Heart left ventricle (tissue), 16 donors: ENCODE measurements around the gene AMBP. TPM values are rescaled to one million over a fixed set of nuclear protein-coding genes. Genes with fewer than 3 reads are reported as not detected.

Source experiments
- ATAC-seq, 4 donors: fragments of 200-7000 bp; cut with Tn5 transposase; one replicate each; pipeline ENCODE4 v1.9.1; 2020 to 2022; ENCODE audit warnings: moderate library complexity in 4 of 4, mild to moderate bottlenecking in 3 of 4, moderate number of reproducible peaks in 1 of 4
- DNase-seq, 5 donors: peaks; one replicate each; pipeline ENCODE4 v3.0.0-alpha.2; 2020
- H3K27ac ChIP-seq, 12 donors: fragments of 200-600 bp; sonication (generic) in 4 of 12; one replicate each; pipeline versions ENCODE4 v1.5.0 to v1.8.0; 2016 to 2022; ENCODE audit warnings: mild to moderate bottlenecking in 2 of 12
- H3K27me3 ChIP-seq, 9 donors: fragments of 200-600 bp; sonication (generic) in 2 of 9; one replicate each; pipeline versions ENCODE4 v1.5.1 to v1.8.0; 2016 to 2022; ENCODE audit warnings: mild to moderate bottlenecking in 3 of 9
- H3K36me3 ChIP-seq, 9 donors: fragments of 200-600 bp; sonication (generic) in 2 of 9; one replicate each; pipeline versions ENCODE4 v1.5.0 to v1.8.0; 2018 to 2022; ENCODE audit warnings: mild to moderate bottlenecking in 2 of 9
- H3K4me1 ChIP-seq, 12 donors: fragments of 200-600 bp; sonication (generic) in 4 of 12; one replicate each; pipeline versions ENCODE4 v1.5.0 to v1.8.0; 2016 to 2022; ENCODE audit warnings: mild to moderate bottlenecking in 3 of 12
- H3K4me3 ChIP-seq, 12 donors: fragments of 200-600 bp; sonication (generic) in 4 of 12; one replicate each; pipeline versions ENCODE4 v1.5.0 to v1.8.0; 2017 to 2022; ENCODE audit warnings: mild to moderate bottlenecking in 9 of 12, moderate library complexity in 4 of 12
- H3K9me3 ChIP-seq, 12 donors: fragments of 200-600 bp; sonication (generic) in 4 of 12; one replicate each; pipeline versions ENCODE4 v1.5.0 to v1.8.0; 2016 to 2022; ENCODE audit warnings: mild to moderate bottlenecking in 1 of 12
- POLR2A ChIP-seq, 2 donors: fragments of 450-650 bp; IDR thresholded peaks; one replicate each; pipeline ENCODE4 v1.6.1; 2017; ENCODE audit warnings: antibody characterized with exemption in 2 of 2, mild to moderate bottlenecking in 2 of 2, moderate library complexity in 2 of 2
- WGBS, 4 donors: extraction: QIAGEN DNeasy Blood & Tissue Kit in 2 of 4; methylation state at CpG; one replicate each; pipeline versions ENCODE4 v1.1.5 to v1.1.7; 2013 to 2018; 5-methylcytosine and 5-hydroxymethylcytosine counted together
- intact Hi-C, 10 donors: fragments of 100-400 bp; cut with DNase I; formaldehyde crosslinking; loops; one replicate each; pipeline versions ENCODE4 v1.11.1 to v1.14.2; 2022
- polyA plus RNA-seq, 2 donors: library from polyadenylated mRNA; stranded (reverse); fragments of 200-250 nt; gene quantifications; one replicate each; pipeline ENCODE4 v1.2.3, GENCODE V29; 2013
- total RNA-seq, 9 donors: library from RNA; depleted of rRNA in 2 of 9; stranded (reverse); fragments of >200 nt in 2 of 9; fragmentation: NEBNext Ultra II Directional in 3 of 9; extraction: Animal tissue kit (Norgen Biotek cat#: 25700) in 3 of 9; gene quantifications; one replicate each; pipeline versions ENCODE4 v1.1.0 to v1.2.4, GENCODE V29; 2016 to 2023
- TF ChIP-seq, protein P1 (sequence below), 12 donors: fragments of 200-600 bp; sonication (generic) in 4 of 12; IDR thresholded peaks; one replicate each; pipeline versions ENCODE4 v1.5.0 to v1.8.0; 2018 to 2022; ENCODE audit warnings: antibody characterized with exemption in 12 of 12, mild to moderate bottlenecking in 5 of 12
- donor health status: ischemic (EF 13 %, LVEDD 7.1; RV severe dilation, severe dysfunction).
- donor health status: healthy with polysubstance abuse.
- donor health status: DM: no; HTN: yes; CAD: no.
- donor health status: DM: no; HTN: no; CAD: no.
- donor health status: ischemic (EF 25% LVEDD 6.9; RV normal size, moderate dysfunction).
- donor health status: ischemic (EF 25% LVEDD 5.7; RV mildly dilated, moderate dysfunction).
- donor health status: healthy.
- donor health status: DM: yes; HTN: yes; CAD: no.
- donor health status: ischemic (EF 35%, LVEDD 5.7; RV mildly dilated, moderate dysfunction).
- donor health status: nonischemic (EF 11% LVEDD 7.7; RV severe dilation, severe dysfunction).
- donor health status: DM: yes; HTN: yes; CAD: no.
- donor health status: PGD.
- donor health status: ischemic (EF 29% LVEDD 5.4; RV normal size, mild dysfunction).
- donor health status: nonischemic (EF 23%, LVEDD 6.1; RV moderate dilation, normal function).

The AMBP gene
- total and polyA plus RNA-seq, 11 donors: 0.08 to 0.32 (median 0.20) TPM; not detected in 8

DNA sequence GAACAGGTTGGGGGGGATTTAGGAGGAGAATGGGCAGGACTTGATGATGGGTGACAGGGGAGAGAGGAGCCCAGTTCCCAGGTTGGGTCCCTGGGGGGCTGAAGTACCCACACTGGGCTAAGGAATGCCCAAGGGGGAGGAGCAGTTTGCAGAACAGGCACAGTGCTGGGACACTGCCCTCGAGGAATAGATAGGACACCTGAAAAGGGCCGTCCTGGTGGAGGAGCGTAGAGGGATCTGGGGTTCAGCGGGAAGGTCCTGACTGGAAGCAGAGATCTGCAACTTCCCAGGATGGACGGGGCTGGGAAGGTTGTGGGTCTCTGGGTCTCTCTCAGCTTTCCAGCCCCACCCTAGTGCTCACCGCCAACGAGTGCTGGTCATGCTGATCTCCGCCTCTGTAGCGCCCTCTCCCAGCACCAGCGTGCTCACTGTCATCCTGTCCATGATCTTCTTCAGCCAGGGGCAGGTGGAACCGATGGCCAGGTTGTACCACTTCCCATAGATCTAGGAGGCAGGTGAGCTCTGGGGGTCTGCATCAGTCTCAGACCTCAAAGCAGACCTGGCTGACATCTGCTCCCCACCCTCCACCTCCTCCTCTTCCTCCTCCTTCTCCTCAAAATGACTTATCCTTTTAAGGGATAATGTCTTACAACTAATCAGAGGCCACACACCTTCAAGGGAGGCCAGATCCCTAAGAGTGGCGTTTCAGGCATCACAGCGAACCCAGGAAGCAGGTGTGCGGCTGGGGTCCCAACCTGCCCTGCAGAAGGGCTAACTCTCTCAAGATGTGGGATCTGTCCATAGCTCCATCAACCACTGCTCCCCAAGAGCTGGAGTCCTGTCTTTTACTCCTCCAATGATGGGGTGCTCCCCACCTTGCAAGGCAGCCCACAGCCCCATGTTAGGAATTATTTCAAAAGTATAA, 1.6 kb downstream of the AMBP start:
- intact Hi-C loops: loop anchor here in 1 of 10 donors (10.0 kb wide), 1 partner anchor 58 kb away; no protein-coding TSS in a partner anchor
- H3K27me3 ChIP-seq: peaks cover 0 to 30% (median 0%) of the 10 kb centered on the region in 9 donors
- DNase-seq (no peak), ATAC-seq (no peak)
- WGBS, 4 donors: 65 to 73% (median 69%) methylated on average over 13 to 14 of the region's 14 CpGs
- H3K36me3 ChIP-seq: no peaks in the 10 kb centered on the region
- no peaks in the 10 kb centered on the region for H3K9me3 ChIP-seq
- peaks cover 0 to 12% (median 4%) of the 10 kb centered on the region in 12 donors for H3K4me1 ChIP-seq
- no peak overlapping the region for H3K4me3 ChIP-seq
- TF ChIP-seq, protein P1, sequence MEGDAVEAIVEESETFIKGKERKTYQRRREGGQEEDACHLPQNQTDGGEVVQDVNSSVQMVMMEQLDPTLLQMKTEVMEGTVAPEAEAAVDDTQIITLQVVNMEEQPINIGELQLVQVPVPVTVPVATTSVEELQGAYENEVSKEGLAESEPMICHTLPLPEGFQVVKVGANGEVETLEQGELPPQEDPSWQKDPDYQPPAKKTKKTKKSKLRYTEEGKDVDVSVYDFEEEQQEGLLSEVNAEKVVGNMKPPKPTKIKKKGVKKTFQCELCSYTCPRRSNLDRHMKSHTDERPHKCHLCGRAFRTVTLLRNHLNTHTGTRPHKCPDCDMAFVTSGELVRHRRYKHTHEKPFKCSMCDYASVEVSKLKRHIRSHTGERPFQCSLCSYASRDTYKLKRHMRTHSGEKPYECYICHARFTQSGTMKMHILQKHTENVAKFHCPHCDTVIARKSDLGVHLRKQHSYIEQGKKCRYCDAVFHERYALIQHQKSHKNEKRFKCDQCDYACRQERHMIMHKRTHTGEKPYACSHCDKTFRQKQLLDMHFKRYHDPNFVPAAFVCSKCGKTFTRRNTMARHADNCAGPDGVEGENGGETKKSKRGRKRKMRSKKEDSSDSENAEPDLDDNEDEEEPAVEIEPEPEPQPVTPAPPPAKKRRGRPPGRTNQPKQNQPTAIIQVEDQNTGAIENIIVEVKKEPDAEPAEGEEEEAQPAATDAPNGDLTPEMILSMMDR (IDR thresholded peaks at IDR 0.05): no peak
- TF ChIP-seq POLR2A (IDR thresholded peaks at IDR 0.05): no peak
- no peak overlapping the region for H3K27ac ChIP-seq

DNA sequence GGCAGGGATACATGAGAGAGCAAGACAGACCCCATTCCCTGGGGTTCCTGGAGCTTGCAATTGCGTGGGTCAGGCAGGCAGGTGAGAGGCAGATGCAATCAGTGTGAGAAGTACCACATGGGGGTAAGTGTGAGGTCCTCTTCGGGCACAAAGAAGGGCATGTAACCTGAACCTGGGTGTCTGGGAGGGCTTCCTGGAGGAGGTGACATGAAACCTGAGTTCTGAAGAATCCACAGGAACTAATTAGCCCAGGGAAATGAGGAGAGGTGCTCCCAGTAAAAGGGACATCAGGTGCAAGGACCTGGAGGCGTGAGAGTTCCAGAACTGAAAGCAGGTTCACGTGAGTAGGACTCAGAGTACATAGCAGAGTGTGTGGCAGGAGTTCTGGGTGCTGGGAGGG, 2.5 kb downstream of the AMBP start:
- no peaks in the 10 kb centered on the region for H3K9me3 ChIP-seq
- peaks cover 0 to 12% (median 4%) of the 10 kb centered on the region in 12 donors for H3K4me1 ChIP-seq
- no peak for ATAC-seq
- WGBS, 4 donors: 54 to 76% (median 68%) methylated on average over 4 of the region's 4 CpGs
- intact Hi-C loops: loop anchor here in 1 of 10 donors (10.0 kb wide), 1 partner anchor 59 kb away; no protein-coding TSS in a partner anchor
- H3K36me3 ChIP-seq: no peaks in the 10 kb centered on the region
- H3K27ac ChIP-seq: no peak overlapping the region
- peaks cover 0 to 30% (median 0%) of the 10 kb centered on the region in 9 donors for H3K27me3 ChIP-seq
- TF ChIP-seq, protein P1 (IDR thresholded peaks at IDR 0.05): no peak
- no peak for TF ChIP-seq POLR2A (IDR thresholded peaks at IDR 0.05)
- H3K4me3 ChIP-seq: no peak overlapping the region
- no peak for DNase-seq

DNA sequence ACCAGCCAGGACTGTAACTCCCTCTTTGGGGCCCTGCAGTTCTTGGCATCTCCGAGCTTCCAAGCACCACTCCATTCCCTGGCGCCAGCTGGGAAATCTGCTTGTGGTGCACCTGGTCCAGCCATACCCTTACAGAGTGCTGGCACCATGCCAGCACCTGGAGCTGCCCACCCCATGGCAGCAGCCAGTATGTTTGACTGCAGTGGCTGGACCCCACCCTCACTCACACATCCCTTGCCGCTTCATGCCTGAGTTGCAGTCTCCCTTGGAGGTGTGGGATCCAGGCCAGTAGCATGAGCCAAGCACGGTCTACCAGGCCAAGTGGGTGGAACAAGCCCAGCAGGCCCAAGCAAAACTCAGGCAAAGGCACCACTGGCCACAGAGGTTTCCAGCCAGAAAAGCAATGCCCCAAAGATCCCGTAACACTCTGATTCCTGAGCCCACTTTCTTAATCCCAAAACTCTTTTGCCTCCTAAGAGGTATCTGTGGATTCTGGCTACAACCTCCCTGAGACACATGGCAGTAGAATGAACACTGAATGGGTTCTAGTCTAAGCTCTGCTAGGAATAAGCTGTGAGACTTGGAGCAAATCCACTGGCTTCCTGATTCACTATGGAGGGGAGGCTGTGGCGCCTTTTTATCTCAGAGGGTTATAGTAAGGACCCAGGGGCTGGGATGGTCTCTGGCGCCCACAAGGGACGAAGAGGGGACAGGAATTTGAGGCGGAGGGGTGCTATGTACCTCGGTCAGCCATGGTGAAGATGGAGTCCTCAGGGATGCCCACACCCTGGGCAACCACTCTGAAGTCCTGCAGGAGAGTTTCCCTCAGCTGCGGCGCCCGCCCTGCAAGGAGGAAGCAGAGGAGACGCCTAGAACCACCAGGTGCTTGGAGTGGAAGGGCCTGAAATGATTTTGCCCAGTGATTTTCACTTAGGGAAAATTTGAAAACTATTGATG, 5.6 kb downstream of the AMBP start:
- peak; percentile 37 to 88 (median 82) for ATAC-seq
- DNase-seq: peak; percentile 37 to 76 (median 66)

More for the DNA sequence above, 5.6 kb downstream of the AMBP start:
- Histone ChIP-seq H3K27me3 (peaks cover 0 to 22% (median 0%) of the 10 kb centered on the region in 9 donors), H3K27ac (no peak overlapping the region), H3K4me3 (no peak overlapping the region), H3K9me3 (no peaks in the 10 kb centered on the region), H3K36me3 (no peaks in the 10 kb centered on the region), H3K4me1 (peaks cover 0 to 12% (median 4%) of the 10 kb centered on the region in 12 donors)
- WGBS, 4 donors: 60 to 66% (median 65%) methylated on average over 14 of the region's 14 CpGs
- intact Hi-C loops: loop anchor here in 1 of 10 donors (10.0 kb wide), 1 partner anchor 62 kb away; no protein-coding TSS in a partner anchor
- no peak for TF ChIP-seq POLR2A (IDR thresholded peaks at IDR 0.05)
- TF ChIP-seq, protein P1 (IDR thresholded peaks at IDR 0.05): no peak
